AG04450 (cell line): ENCODE data around the gene MAP2. TPM values are rescaled to one million over a fixed set of nuclear protein-coding genes. Genes with fewer than 3 reads are reported as not detected.

ENCODE experiments used
- CTCF ChIA-PET: fragments of 300-600, 350-600 bp; formaldehyde crosslinking; extraction: SDS; loops from one replicate; lab custom pipeline; 2022; ENCODE audit warnings: antibody characterized with exemption, inconsistent platforms; lab: Charles Lee
- POLR2A ChIA-PET: fragments of 350-600 bp; formaldehyde crosslinking; extraction: SDS; loops from one replicate; lab custom pipeline; 2021; ENCODE audit warnings: antibody characterized with exemption, inconsistent platforms; lab: Yijun Ruan, JAX
- DNase-seq: peaks from one replicate; pipeline ENCODE4 v3.0.0-alpha.2; 2011; ENCODE audit warnings: low read depth, low spot score
- H3K27ac ChIP-seq: one replicate; pipeline ENCODE4 v1.5.1; 2012; ENCODE audit warnings: low read depth, low read length, control low read depth
- H3K27me3 ChIP-seq: one replicate; pipeline ENCODE4 v1.6.0; 2012; ENCODE audit warnings: low read length; ENCODE audit not compliant: control insufficient read depth, insufficient read depth
- H3K4me3 ChIP-seq: 2 replicates; pipeline ENCODE4 v1.5.1; 2011; ENCODE audit warnings: mild to moderate bottlenecking, low read depth, low read length, control low read depth
- H3K9me3 ChIP-seq: 2 replicates; pipeline ENCODE4 v1.5.1; 2012; ENCODE audit warnings: low read length; ENCODE audit not compliant: control insufficient read depth, insufficient read depth
- CTCF ChIP-seq: IDR thresholded peaks from 2 replicates; pipeline ENCODE4 v1.5.1; 2011; ENCODE audit warnings: low read depth, low read length, control low read depth, inconsistent platforms
- polyA plus RNA-seq: library from polyadenylated mRNA; depleted of rRNA; stranded (reverse); fragments of >200 nt; gene quantifications from 2 replicates; pipeline ENCODE4 v1.2.3, GENCODE V29; 2011

MAP2 gene
- polyA plus RNA-seq, 1 experiment: 0.69 TPM

DNA sequence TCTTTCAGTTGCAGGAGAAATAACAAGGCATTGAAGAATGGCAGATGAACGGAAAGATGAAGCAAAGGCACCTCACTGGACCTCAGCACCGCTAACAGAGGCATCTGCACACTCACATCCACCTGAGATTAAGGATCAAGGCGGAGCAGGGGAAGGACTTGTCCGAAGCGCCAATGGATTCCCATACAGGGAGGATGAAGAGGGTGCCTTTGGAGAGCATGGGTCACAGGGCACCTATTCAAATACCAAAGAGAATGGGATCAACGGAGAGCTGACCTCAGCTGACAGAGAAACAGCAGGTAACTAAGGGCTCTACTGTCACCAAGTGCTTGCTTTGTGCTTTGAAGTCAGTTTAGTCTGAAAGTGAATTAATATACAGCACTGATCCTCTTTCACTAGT lies 229.3 kb downstream of the MAP2 start:
- no peak overlapping the region for H3K27ac ChIP-seq
- no peak for DNase-seq
- POLR2A ChIA-PET: no interaction called here
- TF ChIP-seq CTCF: no peak
- no peaks in the 10 kb centered on the region for H3K9me3 ChIP-seq
- H3K4me3 ChIP-seq: no peak overlapping the region
- no peaks in the 10 kb centered on the region for H3K27me3 ChIP-seq
- CTCF ChIA-PET: no interaction called here

GRCh38 chr2:209661286-209661894 lies 237.5 kb downstream of the MAP2 start:
- TF ChIP-seq CTCF: no peak
- CTCF ChIA-PET: no interaction called here
- H3K4me3 ChIP-seq: no peak overlapping the region
- DNase-seq: no peak
- POLR2A ChIA-PET: no interaction called here
- H3K27ac ChIP-seq: no peak overlapping the region
- no peaks in the 10 kb centered on the region for H3K27me3 ChIP-seq
- H3K9me3 ChIP-seq: no peaks in the 10 kb centered on the region; the same call in 1 of the 2 replicates

- ChIA-PET POLR2A (no interaction called here), CTCF (no interaction called here)
- Histone ChIP-seq H3K9me3 (no peaks in the 10 kb centered on the region; the same call in 1 of the 2 replicates), H3K4me3 (no peak overlapping the region), H3K27ac (no peak overlapping the region), H3K27me3 (no peaks in the 10 kb centered on the region)
- no peak for TF ChIP-seq CTCF
- DNase-seq: no peak
Observed at GRCh38 chr2:209662021-209662420, 238.2 kb downstream of the MAP2 start.

DNA sequence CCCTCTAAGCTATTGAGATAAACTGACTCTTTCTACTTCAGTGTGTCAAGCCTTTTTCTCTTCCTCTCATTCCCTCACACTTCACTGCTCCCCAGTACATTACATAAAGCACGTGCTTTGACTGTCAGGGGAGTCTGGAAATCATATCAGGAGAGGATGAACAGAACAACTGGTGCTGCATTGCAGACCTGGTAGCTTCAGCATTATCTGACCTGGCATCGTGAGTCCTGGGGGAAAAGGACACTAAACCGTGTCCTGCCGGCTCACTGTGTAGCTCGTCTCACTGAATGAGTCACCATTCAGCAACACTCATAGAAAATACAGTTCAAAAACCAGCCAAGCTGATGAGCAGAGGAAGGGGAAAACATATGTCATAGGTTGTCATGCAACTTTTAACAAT lies 239.3 kb downstream of the MAP2 start:
- Histone ChIP-seq H3K4me3 (no peak overlapping the region), H3K9me3 (no peaks in the 10 kb centered on the region; the same call in 1 of the 2 replicates), H3K27me3 (no peaks in the 10 kb centered on the region), H3K27ac (no peak overlapping the region)
- POLR2A ChIA-PET: no interaction called here
- no peak for TF ChIP-seq CTCF
- no peak for DNase-seq
- CTCF ChIA-PET: no interaction called here

DNA sequence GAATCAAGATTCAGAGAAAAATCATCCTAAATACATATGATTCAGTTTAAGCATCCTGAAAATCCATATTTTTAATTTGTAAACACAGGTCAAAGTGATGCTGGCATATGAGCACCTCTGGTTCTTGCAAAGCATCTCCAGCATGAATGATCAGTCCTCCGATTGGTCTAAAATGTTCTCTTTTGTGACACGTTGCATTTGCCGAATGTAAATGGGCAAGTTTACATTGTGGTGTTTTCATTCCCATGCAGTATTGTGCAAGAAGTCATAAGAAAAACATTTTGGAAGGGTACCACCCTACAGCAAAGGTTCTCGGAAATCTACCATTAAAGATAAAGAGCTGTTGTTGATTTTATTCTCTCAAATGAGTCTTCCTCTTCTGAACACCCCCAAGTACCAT lies 239.8 kb downstream of the MAP2 start:
- Histone ChIP-seq H3K27me3 (no peaks in the 10 kb centered on the region), H3K4me3 (no peak overlapping the region), H3K27ac (no peak overlapping the region), H3K9me3 (no peaks in the 10 kb centered on the region; the same call in 1 of the 2 replicates)
- no peak for DNase-seq
- no peak for TF ChIP-seq CTCF
- ChIA-PET CTCF (no interaction called here), POLR2A (no interaction called here)
